CD4-positive, alpha-beta T cell treated with Interleukin-17A for 1 hour (primary cell): ENCODE measurements around the gene UNC13A.

Experiments used
- DNase-seq: peaks from one replicate; pipeline ENCODE4 v3.0.0-alpha.2; 2020

The UNC13A gene

GRCh38 chr19:17624314-17624991 lies 63.7 kb downstream of the UNC13A start:
- DNase-seq: no peak

- DNase-seq: no peak
Observed at GRCh38 chr19:17623224-17623935, 64.8 kb downstream of the UNC13A start.

- DNase-seq: no peak
Observed at GRCh38 chr19:17620696-17621095, 67.5 kb downstream of the UNC13A start.

GRCh38 chr19:17618936-17619335 lies 69.2 kb downstream of the UNC13A start:
- no peak for DNase-seq

GRCh38 chr19:17618281-17618903 lies 69.8 kb downstream of the UNC13A start:
- DNase-seq: no peak

- DNase-seq: no peak
Observed at GRCh38 chr19:17617807-17618192, 70.4 kb downstream of the UNC13A start.

GRCh38 chr19:17616961-17617806 lies 71.0 kb downstream of the UNC13A start:
- no peak for DNase-seq

GRCh38 chr19:17616686-17616960 lies 71.5 kb downstream of the UNC13A start:
- DNase-seq: no peak

- DNase-seq: no peak
Observed at GRCh38 chr19:17615889-17616685, 72.1 kb downstream of the UNC13A start.

- DNase-seq: no peak
Observed at GRCh38 chr19:17614476-17614875, 73.7 kb downstream of the UNC13A start.

GRCh38 chr19:17611462-17612244 lies 76.5 kb downstream of the UNC13A start:
- DNase-seq: no peak

GRCh38 chr19:17610384-17610783 lies 77.8 kb downstream of the UNC13A start:
- peak; percentile 35 for DNase-seq

- no peak for DNase-seq
Observed at GRCh38 chr19:17607936-17608335, 80.2 kb downstream of the UNC13A start.

- no peak for DNase-seq
Observed at GRCh38 chr19:17606590-17607185, 81.5 kb downstream of the UNC13A start.

GRCh38 chr19:17605761-17606589 lies 82.2 kb downstream of the UNC13A start:
- peak; percentile 86 for DNase-seq

- no peak for DNase-seq
Observed at GRCh38 chr19:17605117-17605516, 83.0 kb downstream of the UNC13A start.

- no peak for DNase-seq
Observed at GRCh38 chr19:17604372-17605025, 83.7 kb downstream of the UNC13A start.

- no peak for DNase-seq
Observed at GRCh38 chr19:17602872-17603510, 85.2 kb downstream of the UNC13A start.

GRCh38 chr19:17602217-17602616 lies 85.9 kb downstream of the UNC13A start:
- no peak for DNase-seq
